D341Med (cell line): ENCODE measurements around the gene ALDH6A1.

Source experiments
- DNase-seq: peaks from one replicate; pipeline ENCODE4 v3.0.0; 2012; ENCODE audit warnings: low spot score

The ALDH6A1 gene

GRCh38 chr14:74049876-74050495 is 34.3 kb downstream of the ALDH6A1 start:
- no peak for DNase-seq

- DNase-seq = no peak
Observed at GRCh38 chr14:74048281-74048680, 36.0 kb downstream of the ALDH6A1 start.

- no peak for DNase-seq
Observed at GRCh38 chr14:74045522-74045921, 38.7 kb downstream of the ALDH6A1 start.

GRCh38 chr14:74042296-74042695 is 42.0 kb downstream of the ALDH6A1 start:
- no peak for DNase-seq

GRCh38 chr14:74038020-74038859 is 46.0 kb downstream of the ALDH6A1 start:
- peak; percentile 38 for DNase-seq

- DNase-seq = no peak
Observed at GRCh38 chr14:74035556-74035955, 48.7 kb downstream of the ALDH6A1 start.

- no peak for DNase-seq
Observed at GRCh38 chr14:74034572-74034971, 49.7 kb downstream of the ALDH6A1 start.

- no peak for DNase-seq
Observed at GRCh38 chr14:74029136-74029535, 55.1 kb downstream of the ALDH6A1 start.

GRCh38 chr14:74022346-74022745 is 61.9 kb downstream of the ALDH6A1 start:
- no peak for DNase-seq

- DNase-seq = peak; percentile 15
Observed at GRCh38 chr14:74019408-74020137, 64.7 kb downstream of the ALDH6A1 start.

- DNase-seq = peak; percentile 99
Observed at GRCh38 chr14:74018586-74019407, 65.5 kb downstream of the ALDH6A1 start, which contains the start of the genes BBOF1 and ENTPD5. TSS of gene BBOF1 (plus strand) at chr14:74019349. CDS start at chr14:74019479, 130 bp downstream. TSS of gene ENTPD5 (minus strand) at chr14:74019288. CDS start at chr14:73988102, 31,186 bp downstream.

- peak; percentile 21 for DNase-seq
Observed at GRCh38 chr14:74018174-74018585, 66.1 kb downstream of the ALDH6A1 start.

- no peak for DNase-seq
Observed at GRCh38 chr14:74015963-74016362, 68.3 kb downstream of the ALDH6A1 start.

GRCh38 chr14:74015176-74015575 is 69.1 kb downstream of the ALDH6A1 start:
- DNase-seq = no peak

GRCh38 chr14:74014299-74014698 is 70.0 kb downstream of the ALDH6A1 start:
- no peak for DNase-seq

- no peak for DNase-seq
Observed at GRCh38 chr14:74008843-74009499, 75.3 kb downstream of the ALDH6A1 start.
